Glutamatergic neuron (in vitro differentiated cells): ENCODE results near the gene GNAI3. TPM values are rescaled to one million over a fixed set of nuclear protein-coding genes. Genes with fewer than 3 reads are reported as not detected.

Source experiments
- DNase-seq: peaks from one replicate; pipeline ENCODE4 v3.0.0; 2022
- H3K27ac Mint-ChIP-seq: one replicate; pipeline ENCODE4 v1.8.0; 2020; ENCODE audit warnings: mild to moderate bottlenecking, mixed read lengths, inconsistent platforms; ENCODE audit not compliant: unreplicated experiment
- H3K27me3 Mint-ChIP-seq: one replicate; pipeline ENCODE4 v1.8.0; 2020; ENCODE audit warnings: mild to moderate bottlenecking, moderate library complexity, mixed read lengths, inconsistent platforms; ENCODE audit not compliant: unreplicated experiment
- H3K36me3 Mint-ChIP-seq: one replicate; pipeline ENCODE4 v1.8.0; 2020; ENCODE audit warnings: mild to moderate bottlenecking, mixed read lengths, inconsistent platforms; ENCODE audit not compliant: unreplicated experiment
- H3K4me1 Mint-ChIP-seq: one replicate; pipeline ENCODE4 v1.8.0; 2020; ENCODE audit warnings: mild to moderate bottlenecking, low read depth, mixed read lengths, inconsistent platforms; ENCODE audit not compliant: unreplicated experiment
- H3K4me3 Mint-ChIP-seq: one replicate; pipeline ENCODE4 v1.8.0; 2020; ENCODE audit warnings: mild to moderate bottlenecking, mixed read lengths, inconsistent platforms; ENCODE audit not compliant: unreplicated experiment
- H3K9me3 Mint-ChIP-seq: one replicate; pipeline ENCODE4 v1.8.0; 2020; ENCODE audit warnings: mild to moderate bottlenecking, moderate library complexity, mixed read lengths, inconsistent platforms; ENCODE audit not compliant: unreplicated experiment
- CTCF ChIP-seq: fragments of 200-600 bp; sonication (generic); IDR thresholded peaks from one replicate; pipeline ENCODE4 v1.5.0; 2021; ENCODE audit not compliant: partially characterized antibody, unreplicated experiment
- total RNA-seq: library from RNA; stranded (reverse); fragmentation: NEBNext Ultra II Directional; extraction: Animal tissue kit (Norgen Biotek cat#: 25700); gene quantifications from one replicate; pipeline ENCODE4 v1.2.1, GENCODE V29; 2021; ENCODE audit not compliant: unreplicated experiment

The GNAI3 gene
- total RNA-seq, 1 donor from 2014 or later: 13.8 TPM

- Mint-ChIP-seq H3K27me3 (peaks cover 2% of the 10 kb centered on the region), H3K36me3 (peaks cover 3% of the 10 kb centered on the region), H3K4me1 (peaks cover 30% of the 10 kb centered on the region), H3K9me3 (peaks cover 5% of the 10 kb centered on the region), H3K4me3 (no peak overlapping the region), H3K27ac (no peak overlapping the region)
- no peak for DNase-seq
- no peak for TF ChIP-seq CTCF
Measured at GRCh38 chr1:109661391-109661790, 113.0 kb downstream of the GNAI3 start.

- Mint-ChIP-seq H3K27ac (no peak overlapping the region), H3K4me1 (peaks cover 15% of the 10 kb centered on the region), H3K27me3 (peaks cover 7% of the 10 kb centered on the region), H3K9me3 (peaks cover under 1% of the 10 kb centered on the region), H3K36me3 (no peaks in the 10 kb centered on the region), H3K4me3 (no peak overlapping the region)
- no peak for TF ChIP-seq CTCF
- DNase-seq: no peak
Measured at GRCh38 chr1:109664671-109665070, 116.3 kb downstream of the GNAI3 start.

GRCh38 chr1:109667452-109668122 lies 119.2 kb downstream of the GNAI3 start, which contains the start of gene GSTM2:
Gene GSTM2, plus strand, starts transcription at chr1:109668057. Its CDS starts 59 bp downstream, at chr1:109668116.
- H3K36me3 Mint-ChIP-seq: no peaks in the 10 kb centered on the region
- peaks cover 5% of the 10 kb centered on the region for H3K9me3 Mint-ChIP-seq
- no peak for TF ChIP-seq CTCF
- H3K27me3 Mint-ChIP-seq: peaks cover 7% of the 10 kb centered on the region
- peaks cover 6% of the 10 kb centered on the region for H3K4me1 Mint-ChIP-seq
- peak; percentile 93 for DNase-seq
- H3K27ac Mint-ChIP-seq: no peak within 1 kb of the TSS
- H3K4me3 Mint-ChIP-seq: peak within 1 kb of the TSS; percentile 82

Other genes starting within 250 kb of the GNAI3 start
- 0.64 TPM for gene MYBPHL, start 241.6 kb upstream of the GNAI3 start, total RNA-seq
- gene SORT1, start 150.7 kb upstream of the GNAI3 start, total RNA-seq: 53.2 TPM
- 54.0 TPM for gene PSMA5, start 122.2 kb upstream of the GNAI3 start, total RNA-seq
- 0.42 TPM for gene SYPL2, start 82.1 kb upstream of the GNAI3 start, total RNA-seq
- 54.9 TPM for gene ATXN7L2, start 64.7 kb upstream of the GNAI3 start, total RNA-seq
- 23.9 TPM for gene CYB561D1, start 54.5 kb upstream of the GNAI3 start, total RNA-seq
- 8.0 TPM for gene AMIGO1, start 38.9 kb upstream of the GNAI3 start, total RNA-seq
- gene GPR61, start 8.7 kb upstream of the GNAI3 start, total RNA-seq: 0.76 TPM
- not detected for gene GNAT2, start 71.0 kb downstream of the GNAI3 start, total RNA-seq
- gene AMPD2, start 71.2 kb downstream of the GNAI3 start, total RNA-seq: 49.3 TPM
- gene GSTM4, start 107.5 kb downstream of the GNAI3 start, total RNA-seq: 12.3 TPM
- gene GSTM2, start 119.4 kb downstream of the GNAI3 start, total RNA-seq: 33.6 TPM
- not detected for gene GSTM1, start 139.2 kb downstream of the GNAI3 start, total RNA-seq
- 0.20 TPM for gene GSTM5, start 163.6 kb downstream of the GNAI3 start, total RNA-seq
- 8.3 TPM for gene GSTM3, start 192.4 kb downstream of the GNAI3 start, total RNA-seq
- gene EPS8L3, start 215.3 kb downstream of the GNAI3 start, total RNA-seq: not detected